H1 (cell line): ENCODE results near the gene DENND2A. TPM values are rescaled to one million over a fixed set of nuclear protein-coding genes. Genes with fewer than 3 reads are reported as not detected.

Experiments used
- CTCF ChIA-PET: fragments of 300-600 bp; sonication (Branson Sonifier 250); formaldehyde crosslinking; loops from one replicate; lab custom pipeline; 2021; ENCODE audit not compliant: partially characterized antibody; lab: Charles Lee
- POLR2A ChIA-PET: fragments of 300-600 bp; sonication (Branson Sonifier 250); formaldehyde crosslinking; loops from one replicate; lab custom pipeline; 2021; ENCODE audit warnings: inconsistent platforms; ENCODE audit not compliant: partially characterized antibody; lab: Charles Lee
- DNase-seq, 2 experiments: peaks; one replicate each; pipeline versions ENCODE4 v3.0.0 to v3.0.0-alpha.2; 2010 to 2022; ENCODE audit warnings: low spot score in 2 of 2, low read depth in 1 of 2, mixed read lengths in 1 of 2
- FAIRE-seq: peaks from 2 replicates; lab custom pipeline; 2011; peaks lifted over from hg19 to GRCh38; lab: Jason Lieb, UNC
- H2AFZ ChIP-seq: 2 replicates; pipeline ENCODE4 v1.8.1; 2012; ENCODE audit warnings: low read length, inconsistent platforms
- H2AK5ac ChIP-seq: 2 replicates; pipeline ENCODE4 v1.6.1; 2013; ENCODE audit warnings: low read depth, low read length
- H2BK120ac ChIP-seq: replicated peaks from 2 replicates; pipeline ENCODE3; 2013; ENCODE audit warnings: low read depth, low read length, inconsistent platforms
- H2BK12ac ChIP-seq: 2 replicates; pipeline ENCODE4 v1.6.1; 2013; ENCODE audit warnings: low read depth, low read length
- H2BK15ac ChIP-seq: 2 replicates; pipeline ENCODE4 v1.6.1; 2013; ENCODE audit warnings: low read length
- H2BK20ac ChIP-seq: 2 replicates; pipeline ENCODE4 v1.6.1; 2013; ENCODE audit warnings: low read length
- H2BK5ac ChIP-seq: 2 replicates; pipeline ENCODE4 v1.6.1; 2013; ENCODE audit warnings: low read depth, low read length
- H3K14ac ChIP-seq: 2 replicates; pipeline ENCODE4 v1.6.1; 2013; ENCODE audit warnings: inconsistent platforms; ENCODE audit not compliant: insufficient read length
- H3K18ac ChIP-seq: 2 replicates; pipeline ENCODE4 v1.6.1; 2013; ENCODE audit warnings: low read length; ENCODE audit errors: extremely low read depth
- H3K23ac ChIP-seq: 2 replicates; pipeline ENCODE4 v1.6.1; 2013; ENCODE audit warnings: inconsistent platforms; ENCODE audit not compliant: insufficient read length
- H3K23me2 ChIP-seq: 2 replicates; pipeline ENCODE4 v1.6.1; 2013; ENCODE audit warnings: low read depth, low read length
- H3K27ac ChIP-seq: 2 replicates; pipeline ENCODE4 v1.6.1; 2011; ENCODE audit warnings: low read depth, low read length, inconsistent platforms
- H3K27me3 ChIP-seq, 4 experiments: replicated peaks in 1 of 4; 1 replicate in 1 of 4; 2 replicates in 3 of 4; pipeline versions ENCODE4 v1.6.1 to v1.8.1; 2011 to 2013; ENCODE audit warnings: low read length in 3 of 4, mild to moderate bottlenecking in 3 of 4, inconsistent platforms in 2 of 4, mixed read lengths in 2 of 4, moderate library complexity in 1 of 4; ENCODE audit not compliant: control insufficient read depth in 3 of 4, insufficient read depth in 3 of 4; ENCODE audit errors: extremely low read depth in 1 of 4
- H3K36me3 ChIP-seq, 4 experiments: 2 replicates each; pipeline versions ENCODE4 v1.6.1 to v1.8.1; 2011 to 2013; ENCODE audit warnings: mild to moderate bottlenecking in 4 of 4, low read length in 3 of 4, moderate library complexity in 2 of 4, control low read depth in 1 of 4, inconsistent platforms in 1 of 4; ENCODE audit not compliant: insufficient read depth in 4 of 4, control insufficient read depth in 2 of 4
- H3K4ac ChIP-seq: replicated peaks from 2 replicates; pipeline ENCODE3; 2013; ENCODE audit warnings: low read length, low read depth, mixed read lengths, inconsistent platforms; ENCODE audit not compliant: insufficient read length
- H3K4me1 ChIP-seq, 4 experiments: replicated peaks in 1 of 4; 1 replicate in 1 of 4; 2 replicates in 3 of 4; pipeline versions ENCODE4 v1.6.1 to v1.8.1; 2011 to 2013; ENCODE audit warnings: low read length in 3 of 4, inconsistent platforms in 2 of 4, mixed read lengths in 1 of 4; ENCODE audit not compliant: insufficient read depth in 4 of 4, control insufficient read depth in 3 of 4
- H3K4me2 ChIP-seq, 2 experiments: 2 replicates each; pipeline versions ENCODE4 v1.6.1 to v1.8.1; 2011 to 2013; ENCODE audit warnings: low read depth in 2 of 2, low read length in 2 of 2, control low read depth in 1 of 2, inconsistent platforms in 1 of 2, mild to moderate bottlenecking in 1 of 2; ENCODE audit not compliant: insufficient read depth in 1 of 2
- H3K4me3 ChIP-seq, 4 experiments: fragments of 200-600, 300-600 bp in 1 of 4; sonication (generic), shearing (Covaris generic), sonication (Bioruptor Twin) in 1 of 4; 2 replicates each; pipeline versions ENCODE4 v1.5.1 to v1.8.1; 2011 to 2016; ENCODE audit warnings: low read length in 4 of 4, low read depth in 3 of 4, control low read depth in 2 of 4, inconsistent platforms in 2 of 4, mild to moderate bottlenecking in 2 of 4, mixed read lengths in 1 of 4, moderate library complexity in 1 of 4; ENCODE audit not compliant: insufficient read depth in 2 of 4; ENCODE audit errors: extremely low read depth in 1 of 4
- H3K56ac ChIP-seq: replicated peaks from 2 replicates; pipeline ENCODE3; 2013; ENCODE audit warnings: low read depth, mild to moderate bottlenecking, mixed read lengths, low read length, inconsistent platforms; ENCODE audit not compliant: insufficient read length
- H3K79me1 ChIP-seq: 2 replicates; pipeline ENCODE4 v1.6.1; 2013; ENCODE audit warnings: low read depth, low read length, control low read depth
- H3K79me2 ChIP-seq, 2 experiments: 2 replicates each; pipeline versions ENCODE4 v1.6.1 to v1.8.1; 2012 to 2013; ENCODE audit warnings: low read length in 2 of 2, mild to moderate bottlenecking in 2 of 2, inconsistent platforms in 1 of 2; ENCODE audit not compliant: insufficient read depth in 2 of 2, control insufficient read depth in 1 of 2
- H3K9ac ChIP-seq, 4 experiments: replicated peaks in 1 of 4; 1 replicate in 1 of 4; 2 replicates in 3 of 4; pipeline versions ENCODE4 v1.6.1 to v1.8.1; 2011 to 2013; ENCODE audit warnings: low read depth in 3 of 4, low read length in 3 of 4, control low read depth in 2 of 4, mild to moderate bottlenecking in 2 of 4, moderate library complexity in 2 of 4, inconsistent platforms in 1 of 4; ENCODE audit errors: extremely low read depth in 1 of 4
- H3K9me3 ChIP-seq, 2 experiments: 2 replicates each; pipeline versions ENCODE4 v1.6.1 to v1.8.1; 2012 to 2013; ENCODE audit warnings: mild to moderate bottlenecking in 2 of 2, moderate library complexity in 2 of 2, control low read depth in 1 of 2, inconsistent platforms in 1 of 2, low read depth in 1 of 2, low read length in 1 of 2, mixed read lengths in 1 of 2; ENCODE audit not compliant: insufficient read depth in 2 of 2
- H4K20me1 ChIP-seq, 2 experiments: replicated peaks in 1 of 2; 2 replicates each; pipeline versions ENCODE3 to v1.8.1; 2011 to 2013; ENCODE audit warnings: inconsistent platforms in 2 of 2, low read length in 2 of 2, mild to moderate bottlenecking in 1 of 2; ENCODE audit not compliant: insufficient read depth in 2 of 2, control insufficient read depth in 1 of 2
- H4K5ac ChIP-seq: 2 replicates; pipeline ENCODE4 v1.6.1; 2013; ENCODE audit warnings: low read length, low read depth, mixed read lengths, inconsistent platforms; ENCODE audit not compliant: insufficient read length
- H4K8ac ChIP-seq: 2 replicates; pipeline ENCODE4 v1.8.0; 2013; ENCODE audit warnings: mild to moderate bottlenecking, moderate library complexity, low read length, inconsistent platforms; ENCODE audit not compliant: insufficient read depth; ENCODE audit errors: extremely low read depth
- H4K91ac ChIP-seq: replicated peaks from 2 replicates; pipeline ENCODE3; 2013; ENCODE audit warnings: low read length, mixed read lengths, inconsistent platforms; ENCODE audit not compliant: insufficient read length
- CBX5 ChIP-seq: fragments of 300-800, 300-1000 bp; sonication (generic); IDR thresholded peaks from 2 replicates; pipeline ENCODE4 v1.7.1; 2016; ENCODE audit warnings: antibody characterized with exemption, low read length, low read depth
- CBX8 ChIP-seq: fragments of 300-800, 300-1000 bp; sonication (generic); IDR thresholded peaks from 2 replicates; pipeline ENCODE4 v1.7.1; 2016; ENCODE audit warnings: low read depth, low read length, borderline replicate concordance
- CREB1 ChIP-seq: IDR thresholded peaks from 2 replicates; pipeline ENCODE4 v1.6.1; 2012; ENCODE audit warnings: inconsistent platforms
- FOSL1 ChIP-seq: IDR thresholded peaks from 2 replicates; pipeline ENCODE4 v1.6.1; 2011; ENCODE audit warnings: mild to moderate bottlenecking, low read depth, low read length, moderate library complexity; ENCODE audit not compliant: insufficient read depth
- GTF2F1 ChIP-seq: IDR thresholded peaks from 2 replicates; pipeline ENCODE4 v1.6.1; 2012; ENCODE audit warnings: low read depth, low read length, improper control_type of control experiment, borderline replicate concordance
- NRF1 ChIP-seq: IDR thresholded peaks from 2 replicates; pipeline ENCODE4 v1.6.1; 2011; ENCODE audit warnings: mild to moderate bottlenecking, low read depth, low read length, improper control_type of control experiment
- SP1 ChIP-seq: IDR thresholded peaks from 2 replicates; pipeline ENCODE4 v1.6.1; 2011; ENCODE audit warnings: low read depth, low read length
- TCF12 ChIP-seq: IDR thresholded peaks from 2 replicates; pipeline ENCODE4 v1.6.1; 2011; ENCODE audit warnings: low read depth, mild to moderate bottlenecking, low read length
- WGBS, 2 experiments: shearing (Covaris generic) in 1 of 2; methylation state at CpG; one replicate each; pipeline versions ENCODE4 v1.1.6 to v1.1.7; 2013 to 2015; ENCODE audit warnings: low lambda C conversion rate in 2 of 2, mixed read lengths in 2 of 2, inconsistent platforms in 1 of 2, low coverage in 1 of 2, missing lambda C conversion rate in 1 of 2; ENCODE audit not compliant: insufficient replicate concordance in 2 of 2, insufficient coverage in 1 of 2, insufficient read length in 1 of 2; ENCODE audit errors: extremely low coverage in 1 of 2, missing lambda C conversion rate in 1 of 2; 5-methylcytosine and 5-hydroxymethylcytosine counted together
- polyA plus RNA-seq, 7 experiments: library from polyadenylated mRNA; depleted of rRNA in 3 of 7; stranded (reverse) in 5 of 7; unstranded in 2 of 7; fragments of >200 nt in 5 of 7; fragments of 200-250 nt in 2 of 7; gene quantifications; 1 replicate in 5 of 7; 2 replicates in 1 of 7; 4 replicates in 1 of 7; pipeline versions ENCODE4 v1.2.1 to v1.2.3, GENCODE V29; 2011 to 2013; ENCODE audit warnings: missing spikeins in 2 of 7, mixed read lengths in 2 of 7
- total RNA-seq: library from RNA; stranded (reverse); fragmentation: NEBNext Ultra II Directional; extraction: Animal tissue kit (Norgen Biotek cat#: 25700); gene quantifications from 2 replicates; pipeline ENCODE4 v1.2.1, GENCODE V29; 2021

The DENND2A gene
- total and polyA plus RNA-seq, 2 of the 8 experiments (the other 6 are each of a cell fraction or from before 2014, with no cell fraction given): 5.0 to 13.0 TPM

DNA sequence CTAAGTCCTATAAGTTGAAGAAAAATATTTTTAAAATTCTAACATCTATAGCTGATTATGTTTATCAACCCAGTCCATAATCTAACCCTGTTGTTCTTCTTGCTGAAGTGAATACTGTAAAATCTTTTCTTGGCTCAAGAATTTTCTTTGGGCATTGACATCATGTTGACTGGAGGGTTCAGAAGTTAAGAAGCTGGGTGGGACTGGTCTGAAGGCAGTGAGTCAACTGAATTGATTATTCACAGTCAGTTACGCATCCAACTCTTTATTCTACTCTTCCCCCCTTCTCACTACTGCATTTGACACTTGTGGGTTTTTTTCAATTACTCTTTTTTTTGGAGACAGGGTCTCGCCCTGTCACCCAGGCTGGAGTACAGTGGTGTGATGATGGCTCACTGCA lies 31.0 kb downstream of the DENND2A start:
- TF ChIP-seq FOSL1 (no peak), SP1 (no peak), GTF2F1 (no peak), CBX8 (no peak), CBX5 (no peak), NRF1 (no peak), TCF12 (no peak), CREB1 (no peak)
- TF ChIP-seq, all 59 proteins: peak for 0
- Histone ChIP-seq H4K91ac (no peak overlapping the region), H3K56ac (no peak overlapping the region), H3K27ac (no peak overlapping the region), H2BK12ac (no peak overlapping the region), H3K9me3 (no peaks in the 10 kb centered on the region), H2AFZ (no peak overlapping the region), H3K23me2 (no peaks in the 10 kb centered on the region; the same call in 1 of the 2 replicates), H3K27me3 (no peaks in the 10 kb centered on the region), H4K8ac (no peak overlapping the region), H2AK5ac (no peak overlapping the region), H3K4me3 (no peak overlapping the region), H2BK15ac (no peak overlapping the region), H3K4ac (no peak overlapping the region), H2BK120ac (no peak overlapping the region), H3K4me2 (no peak overlapping the region), H3K23ac (no peak overlapping the region), H3K4me1 (no peaks in the 10 kb centered on the region; a peak in 1 of 7 replicates), H3K14ac (no peak overlapping the region), H4K20me1 (no peaks in the 10 kb centered on the region), H3K9ac (no peak overlapping the region), H2BK5ac (no peak overlapping the region), H3K36me3 (no peaks in the 10 kb centered on the region), H2BK20ac (no peak overlapping the region), H3K79me2 (no peaks in the 10 kb centered on the region), H3K18ac (no peak overlapping the region), H4K5ac (no peak overlapping the region), H3K79me1 (no peaks in the 10 kb centered on the region)
- ChIA-PET POLR2A (interaction anchor here (1.5 kb wide), 1 partner anchor 92 kb away, joined by 4 read pairs; no protein-coding TSS in a partner anchor), CTCF (interaction anchor here (0.9 to 6.6 kb wide), 7 partner anchors 9 to 84 kb away, joined by 3 to 34 read pairs (median 3); no protein-coding TSS in a partner anchor)
- WGBS, 2 experiments: 84% methylated on average over 2 of the region's 2 CpGs; no CpG with 5 or more reads in 1 of the 2 experiments
- FAIRE-seq (no peak), DNase-seq (no peak)
